Stimulated activated CD4-positive, alpha-beta T cell treated with anti-CD3 and anti-CD28 coated beads, Interleukin-15, amount 100 ng/mL, for 1 hour (primary cell): ENCODE results near the gene CHCHD3.

ENCODE experiments used
- DNase-seq, 2 donors: peaks; one replicate each; pipeline ENCODE4 v3.0.0-alpha.2; 2020; ENCODE audit warnings: low read depth in 1 of 2, low spot score in 1 of 2

The CHCHD3 gene

GRCh38 chr7:133079296-133079695, 2.6 kb downstream of the CHCHD3 start:
- DNase-seq = no peak

- DNase-seq = no peak
Observed at GRCh38 chr7:133077394-133077793, 4.5 kb downstream of the CHCHD3 start.

GRCh38 chr7:133076142-133076541, 5.7 kb downstream of the CHCHD3 start:
- no peak for DNase-seq

- DNase-seq = no peak
Observed at GRCh38 chr7:133071506-133071905, 10.4 kb downstream of the CHCHD3 start.

GRCh38 chr7:133070562-133070961, 11.3 kb downstream of the CHCHD3 start:
- DNase-seq = no peak

GRCh38 chr7:133065301-133065700, 16.6 kb downstream of the CHCHD3 start:
- DNase-seq = no peak

GRCh38 chr7:133064082-133064820, 17.6 kb downstream of the CHCHD3 start:
- DNase-seq = no peak

- no peak for DNase-seq
Observed at GRCh38 chr7:133061792-133062191, 20.1 kb downstream of the CHCHD3 start.

GRCh38 chr7:133061357-133061756, 20.5 kb downstream of the CHCHD3 start:
- no peak for DNase-seq

- DNase-seq = no peak
Observed at GRCh38 chr7:133060004-133060403, 21.9 kb downstream of the CHCHD3 start.

GRCh38 chr7:133059263-133059662, 22.6 kb downstream of the CHCHD3 start:
- DNase-seq = no peak

GRCh38 chr7:133056370-133057238, 25.3 kb downstream of the CHCHD3 start:
- DNase-seq = no peak

- DNase-seq = no peak
Observed at GRCh38 chr7:133054162-133054840, 27.6 kb downstream of the CHCHD3 start.

GRCh38 chr7:133053321-133053891, 28.5 kb downstream of the CHCHD3 start:
- no peak for DNase-seq

- DNase-seq = no peak
Observed at GRCh38 chr7:133052826-133053225, 29.1 kb downstream of the CHCHD3 start.

- DNase-seq = no peak
Observed at GRCh38 chr7:133052401-133052756, 29.5 kb downstream of the CHCHD3 start.

- no peak for DNase-seq
Observed at GRCh38 chr7:133051719-133052400, 30.0 kb downstream of the CHCHD3 start.

- DNase-seq = no peak
Observed at GRCh38 chr7:133051066-133051465, 30.8 kb downstream of the CHCHD3 start.

- no peak for DNase-seq
Observed at GRCh38 chr7:133050200-133050995, 31.5 kb downstream of the CHCHD3 start.

- no peak for DNase-seq
Observed at GRCh38 chr7:133048589-133048988, 33.3 kb downstream of the CHCHD3 start.
